Glutamatergic neuron (in vitro differentiated cells): ENCODE data around the gene TRAF4. TPM values are rescaled to one million over a fixed set of nuclear protein-coding genes. Genes with fewer than 3 reads are reported as not detected.

ENCODE experiments used
- DNase-seq: peaks from one replicate; pipeline ENCODE4 v3.0.0; 2022
- H3K27ac Mint-ChIP-seq: one replicate; pipeline ENCODE4 v1.8.0; 2020; ENCODE audit warnings: mild to moderate bottlenecking, mixed read lengths, inconsistent platforms; ENCODE audit not compliant: unreplicated experiment
- H3K27me3 Mint-ChIP-seq: one replicate; pipeline ENCODE4 v1.8.0; 2020; ENCODE audit warnings: mild to moderate bottlenecking, moderate library complexity, mixed read lengths, inconsistent platforms; ENCODE audit not compliant: unreplicated experiment
- H3K36me3 Mint-ChIP-seq: one replicate; pipeline ENCODE4 v1.8.0; 2020; ENCODE audit warnings: mild to moderate bottlenecking, mixed read lengths, inconsistent platforms; ENCODE audit not compliant: unreplicated experiment
- H3K4me1 Mint-ChIP-seq: one replicate; pipeline ENCODE4 v1.8.0; 2020; ENCODE audit warnings: mild to moderate bottlenecking, low read depth, mixed read lengths, inconsistent platforms; ENCODE audit not compliant: unreplicated experiment
- H3K4me3 Mint-ChIP-seq: one replicate; pipeline ENCODE4 v1.8.0; 2020; ENCODE audit warnings: mild to moderate bottlenecking, mixed read lengths, inconsistent platforms; ENCODE audit not compliant: unreplicated experiment
- H3K9me3 Mint-ChIP-seq: one replicate; pipeline ENCODE4 v1.8.0; 2020; ENCODE audit warnings: mild to moderate bottlenecking, moderate library complexity, mixed read lengths, inconsistent platforms; ENCODE audit not compliant: unreplicated experiment
- CTCF ChIP-seq: fragments of 200-600 bp; sonication (generic); IDR thresholded peaks from one replicate; pipeline ENCODE4 v1.5.0; 2021; ENCODE audit not compliant: partially characterized antibody, unreplicated experiment
- total RNA-seq: library from RNA; stranded (reverse); fragmentation: NEBNext Ultra II Directional; extraction: Animal tissue kit (Norgen Biotek cat#: 25700); gene quantifications from one replicate; pipeline ENCODE4 v1.2.1, GENCODE V29; 2021; ENCODE audit not compliant: unreplicated experiment

TRAF4 gene
- total RNA-seq, 1 donor from 2014 or later = 373 TPM

DNA sequence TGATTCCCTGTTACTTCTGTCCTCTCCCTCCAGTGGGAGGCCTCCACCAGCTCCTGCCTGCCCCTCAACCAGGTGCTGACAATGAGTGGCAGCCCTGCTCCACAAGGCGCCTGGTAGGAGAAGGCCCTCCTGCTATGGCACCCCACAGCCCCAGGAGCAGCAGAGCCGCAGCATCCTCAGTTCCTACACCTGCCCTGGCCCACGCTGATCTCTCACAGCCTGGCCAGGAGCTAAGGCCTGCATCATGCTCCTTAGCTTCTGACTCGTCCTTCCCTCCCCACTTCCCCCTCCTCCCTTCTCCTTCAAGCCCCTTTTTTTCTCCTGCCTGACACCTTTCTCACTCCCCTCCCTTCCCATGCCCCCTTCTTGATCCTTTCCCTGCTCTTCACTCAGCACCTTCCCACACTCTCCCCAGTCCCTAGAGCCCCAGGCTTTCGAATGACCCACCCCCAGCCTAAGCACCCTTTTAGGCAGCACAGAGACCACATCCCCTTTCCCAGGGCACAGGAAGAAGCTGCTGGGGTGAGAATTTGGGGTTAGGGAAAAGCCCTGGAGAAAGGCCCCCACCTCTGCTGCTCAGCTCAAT is 38.6 kb upstream of the TRAF4 start:
- Mint-ChIP-seq H3K9me3 (peaks cover 10% of the 10 kb centered on the region), H3K4me3 (no peak overlapping the region), H3K27ac (no peak overlapping the region), H3K36me3 (peaks cover 10% of the 10 kb centered on the region), H3K4me1 (peaks cover 8% of the 10 kb centered on the region), H3K27me3 (peaks cover 19% of the 10 kb centered on the region)
- DNase-seq = no peak
- no peak for TF ChIP-seq CTCF

DNA sequence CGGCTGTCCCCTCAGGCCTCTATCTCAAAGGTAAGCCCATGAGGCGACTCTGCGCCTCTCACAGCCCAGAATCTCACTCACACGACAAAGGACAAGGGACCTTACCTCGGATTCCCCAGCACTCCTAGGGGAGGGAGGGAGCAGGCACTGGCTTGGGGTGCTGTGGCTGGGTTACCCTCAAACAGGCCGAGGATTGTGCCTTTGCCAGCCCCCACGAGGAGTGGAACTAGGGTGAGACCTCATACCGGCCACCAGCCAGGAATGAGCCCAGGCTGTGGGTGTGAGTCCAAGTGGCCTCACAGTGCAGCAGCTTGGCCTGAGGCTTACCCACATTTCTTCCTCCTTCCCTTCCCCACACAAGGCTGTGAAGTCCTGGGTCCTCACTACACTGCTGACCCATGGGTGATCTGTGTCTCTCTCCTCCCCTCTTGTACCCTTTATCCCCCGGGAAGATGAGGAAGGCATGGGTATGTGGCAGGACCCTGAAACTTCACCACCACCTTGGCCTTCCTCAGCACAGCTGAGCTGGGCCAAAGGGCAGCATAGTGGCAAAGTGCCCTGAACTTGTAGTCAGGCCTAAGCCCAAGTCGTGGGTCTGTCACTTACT is 38.0 kb upstream of the TRAF4 start:
- no peak for TF ChIP-seq CTCF
- Mint-ChIP-seq H3K4me3 (no peak overlapping the region), H3K27ac (peak overlapping the region; percentile 33), H3K9me3 (peaks cover 12% of the 10 kb centered on the region), H3K4me1 (peaks cover 8% of the 10 kb centered on the region), H3K36me3 (peaks cover 10% of the 10 kb centered on the region), H3K27me3 (peaks cover 21% of the 10 kb centered on the region)
- DNase-seq = no peak

DNA sequence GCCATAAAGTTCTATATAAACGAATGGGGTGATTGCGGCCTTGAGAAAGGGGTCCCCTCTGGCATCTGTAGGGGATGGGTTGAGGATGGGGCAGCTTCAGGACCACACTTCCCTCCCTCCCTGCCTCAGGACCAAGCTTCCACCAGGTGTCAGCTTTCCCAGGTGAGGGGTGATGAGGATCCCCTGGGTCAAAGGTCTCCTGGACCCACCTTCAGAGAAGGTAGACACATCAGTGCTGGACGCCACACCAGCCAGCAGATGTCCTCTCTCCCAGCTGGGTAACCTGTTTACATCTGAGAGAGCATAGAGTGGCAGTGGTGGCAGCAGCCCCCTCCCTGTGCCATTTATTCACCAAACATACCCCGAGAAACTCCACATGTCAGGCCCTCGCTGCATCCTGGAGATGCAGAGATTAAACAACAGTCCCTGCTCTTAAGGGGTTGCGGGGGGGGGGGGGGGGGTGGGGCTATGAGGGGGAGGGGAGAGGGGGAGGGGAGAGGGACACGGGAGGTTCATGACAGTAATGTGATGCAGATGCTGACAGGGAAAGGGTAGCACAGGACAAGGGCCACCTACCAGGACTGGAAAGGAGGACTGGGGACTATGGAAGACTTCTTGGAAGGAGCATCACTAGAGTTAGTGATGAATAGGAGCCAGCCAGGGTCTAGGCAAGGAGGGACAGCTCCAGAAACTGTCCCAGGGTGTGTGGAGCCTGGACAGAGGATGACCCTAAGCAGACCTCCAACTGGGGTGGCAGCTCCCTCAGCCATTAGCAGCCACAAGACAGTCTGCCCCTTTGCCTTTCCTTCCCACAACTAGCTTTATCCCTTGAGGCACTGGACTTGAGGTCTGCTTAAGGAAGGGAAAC is 37.1 kb upstream of the TRAF4 start:
- no peak for DNase-seq
- Mint-ChIP-seq H3K36me3 (peaks cover 10% of the 10 kb centered on the region), H3K4me3 (peak overlapping the region; percentile 36), H3K27me3 (peaks cover 19% of the 10 kb centered on the region), H3K27ac (no peak overlapping the region), H3K9me3 (peaks cover 15% of the 10 kb centered on the region), H3K4me1 (peaks cover 8% of the 10 kb centered on the region)
- no peak for TF ChIP-seq CTCF

- H3K4me3 Mint-ChIP-seq = peak overlapping the region; percentile 36
- no peak for DNase-seq
- TF ChIP-seq CTCF = no peak
- H3K27ac Mint-ChIP-seq = peak overlapping the region; percentile 10
- peaks cover 11% of the 10 kb centered on the region for H3K4me1 Mint-ChIP-seq
- H3K36me3 Mint-ChIP-seq = peaks cover 10% of the 10 kb centered on the region
- peaks cover 20% of the 10 kb centered on the region for H3K27me3 Mint-ChIP-seq
- H3K9me3 Mint-ChIP-seq = peaks cover 19% of the 10 kb centered on the region
These were observed 36.5 kb upstream of the TRAF4 start for GRCh38 chr17:28707339-28707720.
